OCI-LY1 (cell line): ENCODE data around the gene POLE4.

Experiments
- EZH2 ChIP-seq: fragments of 200-600 bp; sonication (generic), shearing (Covaris generic); IDR thresholded peaks from 2 replicates; pipeline ENCODE4 v1.8.0; 2017; ENCODE audit warnings: borderline replicate concordance, mixed run types, mild to moderate bottlenecking, antibody characterized with exemption, low read length, moderate library complexity, mixed read lengths
- TF ChIP-seq, protein P1 (sequence below): fragments of 200-600 bp; sonication (generic), shearing (Covaris generic); IDR thresholded peaks from 2 replicates; pipeline ENCODE4 v1.5.1; 2017; ENCODE audit warnings: mild to moderate bottlenecking, antibody characterized with exemption, low read length, moderate library complexity, mixed read lengths

DNA sequence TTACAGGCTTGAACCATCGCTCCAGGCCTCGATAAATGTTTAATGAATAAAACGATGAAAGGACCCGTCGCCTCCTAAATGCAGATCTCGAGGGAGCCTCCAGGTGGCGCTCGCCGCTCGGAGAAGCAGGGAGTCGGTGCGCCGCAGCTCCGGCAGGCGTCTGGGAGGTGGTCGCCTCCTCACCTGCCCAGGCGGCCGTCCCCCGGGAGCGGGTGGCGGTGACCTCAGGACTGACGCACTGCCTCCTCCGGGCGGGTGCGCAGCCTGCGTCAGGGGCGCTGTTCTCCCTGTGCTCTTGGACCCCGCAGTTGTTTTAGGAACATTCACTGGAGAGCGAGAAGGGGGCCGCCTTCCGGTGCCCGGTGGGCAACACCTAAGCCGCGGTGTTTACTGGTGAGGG, 38.6 kb upstream of the POLE4 start:
- TF ChIP-seq, protein P1, sequence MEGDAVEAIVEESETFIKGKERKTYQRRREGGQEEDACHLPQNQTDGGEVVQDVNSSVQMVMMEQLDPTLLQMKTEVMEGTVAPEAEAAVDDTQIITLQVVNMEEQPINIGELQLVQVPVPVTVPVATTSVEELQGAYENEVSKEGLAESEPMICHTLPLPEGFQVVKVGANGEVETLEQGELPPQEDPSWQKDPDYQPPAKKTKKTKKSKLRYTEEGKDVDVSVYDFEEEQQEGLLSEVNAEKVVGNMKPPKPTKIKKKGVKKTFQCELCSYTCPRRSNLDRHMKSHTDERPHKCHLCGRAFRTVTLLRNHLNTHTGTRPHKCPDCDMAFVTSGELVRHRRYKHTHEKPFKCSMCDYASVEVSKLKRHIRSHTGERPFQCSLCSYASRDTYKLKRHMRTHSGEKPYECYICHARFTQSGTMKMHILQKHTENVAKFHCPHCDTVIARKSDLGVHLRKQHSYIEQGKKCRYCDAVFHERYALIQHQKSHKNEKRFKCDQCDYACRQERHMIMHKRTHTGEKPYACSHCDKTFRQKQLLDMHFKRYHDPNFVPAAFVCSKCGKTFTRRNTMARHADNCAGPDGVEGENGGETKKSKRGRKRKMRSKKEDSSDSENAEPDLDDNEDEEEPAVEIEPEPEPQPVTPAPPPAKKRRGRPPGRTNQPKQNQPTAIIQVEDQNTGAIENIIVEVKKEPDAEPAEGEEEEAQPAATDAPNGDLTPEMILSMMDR: peak; percentile 73
- no peak for TF ChIP-seq EZH2
